HCT116 (cell line): Measurements from ENCODE around the gene RGS10. TPM values are rescaled to one million over a fixed set of nuclear protein-coding genes. Genes with fewer than 3 reads are reported as not detected.

Source experiments
- ATAC-seq: fragments of 200-7000 bp; cut with Tn5 transposase; 2 replicates; pipeline ENCODE4 v1.9.1; 2020; ENCODE audit warnings: mild to moderate bottlenecking, moderate library complexity
- BruUV-seq: library from RNA; stranded (reverse); fragments of 400-500 nt; replicated peaks from 2 replicates; lab custom pipeline; 2021; lab: Mats Ljungman, UMichigan
- CTCF ChIA-PET: fragments of 300-600 bp; sonication (Branson Sonifier 250); formaldehyde crosslinking; loops from one replicate; lab custom pipeline; 2021; ENCODE audit warnings: antibody characterized with exemption; lab: Charles Lee
- POLR2A ChIA-PET: fragments of 300-600, 350-600 bp; sonication (Branson Sonifier 250); formaldehyde crosslinking; loops from one replicate; lab custom pipeline; 2021; ENCODE audit warnings: antibody characterized with exemption; lab: Charles Lee
- RAD21 ChIA-PET, 2 experiments: fragments of 300-600 bp; sonication (Branson Sonifier 250); formaldehyde crosslinking; loops; one replicate each; lab custom pipeline; 2023; ENCODE audit warnings: low total read pairs in 2 of 2; ENCODE audit not compliant: uncharacterized antibody in 2 of 2, unreplicated experiment in 2 of 2, low non-redundant PET in 1 of 2; lab: Charles Lee
- DNase-seq: peaks from one replicate; pipeline ENCODE4 v3.0.0-alpha.2; 2010; ENCODE audit warnings: low read depth, low spot score
- H2AFZ ChIP-seq: fragments of 200-600 bp; shearing (Covaris generic), sonication (generic); 2 replicates; pipeline ENCODE4 v1.6.1; 2017; ENCODE audit warnings: low read depth, mixed run types, mixed read lengths, antibody characterized with exemption, low read length; ENCODE audit not compliant: poor library complexity, severe bottlenecking
- H3K27ac ChIP-seq: 2 replicates; pipeline ENCODE4 v1.5.1; 2012; ENCODE audit warnings: low read depth, low read length
- H3K27me3 ChIP-seq: fragments of 200-600 bp; sonication (generic); 2 replicates; pipeline ENCODE4 v1.6.1; 2016; ENCODE audit warnings: mixed run types, low read length, mixed read lengths; ENCODE audit not compliant: insufficient read depth
- H3K36me3 ChIP-seq, 2 experiments: fragments of 200-500 bp in 1 of 2; fragments of 200-600 bp in 1 of 2; sonication (Bioruptor generic) in 1 of 2; sonication (generic) in 1 of 2; 2 replicates each; pipeline versions ENCODE4 v1.5.1 to v1.6.1; 2014 to 2016; ENCODE audit warnings: low read length in 2 of 2, inconsistent platforms in 1 of 2, mixed read lengths in 1 of 2, mixed run types in 1 of 2; ENCODE audit not compliant: insufficient read depth in 2 of 2, control insufficient read depth in 1 of 2
- H3K4me1 ChIP-seq, 2 experiments: fragments of 200-600 bp in 1 of 2; sonication (generic) in 1 of 2; 2 replicates each; pipeline versions ENCODE4 v1.5.1 to v1.6.1; 2012 to 2017; ENCODE audit warnings: low read length in 2 of 2, inconsistent platforms in 1 of 2, mild to moderate bottlenecking in 1 of 2, mixed read lengths in 1 of 2, mixed run types in 1 of 2, moderate library complexity in 1 of 2; ENCODE audit not compliant: insufficient read depth in 2 of 2, control insufficient read depth in 1 of 2
- H3K4me2 ChIP-seq: fragments of 200-600 bp; sonication (generic); 2 replicates; pipeline ENCODE4 v1.6.1; 2017; ENCODE audit warnings: mixed run types, low read length, mixed read lengths
- H3K4me3 ChIP-seq, 2 experiments: fragments of 200-600 bp in 1 of 2; sonication (generic) in 1 of 2; replicated peaks in 1 of 2; 2 replicates each; pipeline ENCODE4 v1.5.1; 2011 to 2016; ENCODE audit warnings: low read length in 2 of 2, control low read depth in 1 of 2, low read depth in 1 of 2, mild to moderate bottlenecking in 1 of 2, mixed read lengths in 1 of 2, mixed run types in 1 of 2
- H3K79me2 ChIP-seq: fragments of 200-600 bp; sonication (generic); 2 replicates; pipeline ENCODE4 v1.6.1; 2017; ENCODE audit warnings: mild to moderate bottlenecking, mixed run types, low read length, moderate library complexity, mixed read lengths; ENCODE audit not compliant: insufficient read depth
- H3K9ac ChIP-seq: fragments of 200-600 bp; sonication (generic); 2 replicates; pipeline ENCODE4 v1.6.1; 2016; ENCODE audit warnings: low read length, mixed read lengths
- H3K9me2 ChIP-seq: fragments of 200-600 bp; sonication (generic), shearing (Covaris generic); 2 replicates; pipeline ENCODE4 v1.6.1; 2017; ENCODE audit warnings: mixed run types, mild to moderate bottlenecking, moderate library complexity; ENCODE audit not compliant: insufficient read depth
- H3K9me3 ChIP-seq, 2 experiments: fragments of 200-500 bp in 1 of 2; fragments of 200-600 bp in 1 of 2; sonication (Bioruptor generic) in 1 of 2; sonication (generic) in 1 of 2; 2 replicates each; pipeline ENCODE4 v1.6.1; 2014 to 2017; ENCODE audit warnings: low read length in 2 of 2, mixed read lengths in 2 of 2, inconsistent platforms in 1 of 2, low read depth in 1 of 2, mild to moderate bottlenecking in 1 of 2, mixed run types in 1 of 2, moderate library complexity in 1 of 2; ENCODE audit not compliant: control insufficient read depth in 1 of 2, insufficient read depth in 1 of 2
- H4K20me1 ChIP-seq: fragments of 200-600 bp; sonication (generic), shearing (Covaris generic); 2 replicates; pipeline ENCODE4 v1.6.1; 2017; ENCODE audit warnings: mixed run types, mild to moderate bottlenecking, moderate library complexity; ENCODE audit not compliant: insufficient read depth
- CBX3 ChIP-seq: IDR thresholded peaks from 2 replicates; pipeline ENCODE4 v1.6.1; 2012; ENCODE audit warnings: low read depth
- POLR2A ChIP-seq: IDR thresholded peaks from 2 replicates; pipeline ENCODE4 v1.7.0; 2011; ENCODE audit warnings: borderline replicate concordance; ENCODE audit not compliant: insufficient read depth, insufficient read length; ENCODE audit errors: extremely low read depth
- RAD21 ChIP-seq: IDR thresholded peaks from 2 replicates; pipeline ENCODE4 v1.6.1; 2012; ENCODE audit warnings: low read depth, mild to moderate bottlenecking
- SRF ChIP-seq: IDR thresholded peaks from 2 replicates; pipeline ENCODE4 v1.6.1; 2012; ENCODE audit warnings: low read depth
- YY1 ChIP-seq: IDR thresholded peaks from 2 replicates; pipeline ENCODE4 v1.6.1; 2011; ENCODE audit warnings: low read length, low read depth, moderate library complexity, mild to moderate bottlenecking; ENCODE audit not compliant: insufficient replicate concordance; ENCODE audit errors: extremely low read depth
- ZNF274 ChIP-seq: fragments of 200-500 bp; sonication (Bioruptor generic); IDR thresholded peaks from 2 replicates; pipeline ENCODE4 v1.6.1; 2014; ENCODE audit warnings: mild to moderate bottlenecking, low read depth, low read length, inconsistent platforms
- intact Hi-C: fragments of 100-400 bp; cut with micrococcal nuclease; formaldehyde crosslinking; loops from 2 replicates; pipeline ENCODE4 v1.10.0; 2022
- total RNA-seq: library from RNA; stranded (reverse); gene quantifications from one replicate; pipeline ENCODE4 v1.2.1, GENCODE V29; 2021; ENCODE audit not compliant: unreplicated experiment
- TF ChIP-seq, protein P1 (sequence below), 3 experiments: fragments of 200-600 bp in 1 of 3; sonication (generic) in 1 of 3; IDR thresholded peaks in 2 of 3; conservative IDR thresholded peaks in 1 of 3; 2 replicates each; pipeline ENCODE4 v1.5.1; 2012 to 2017; ENCODE audit warnings: low read depth in 2 of 3, low read length in 2 of 3, antibody characterized with exemption in 1 of 3, borderline replicate concordance in 1 of 3, control low read depth in 1 of 3, mild to moderate bottlenecking in 1 of 3, mixed read lengths in 1 of 3, mixed run types in 1 of 3, moderate library complexity in 1 of 3; ENCODE audit not compliant: insufficient read depth in 1 of 3
- TF ChIP-seq, protein P2 (sequence below): IDR thresholded peaks from 2 replicates; pipeline ENCODE4 v1.6.1; 2012
- TF ChIP-seq, protein P3 (sequence below): IDR thresholded peaks from 2 replicates; pipeline ENCODE4 v1.6.1; 2012
- TF ChIP-seq, protein P4 (sequence below): IDR thresholded peaks from 2 replicates; pipeline ENCODE4 v1.6.1; 2011; ENCODE audit warnings: mild to moderate bottlenecking, low read length, moderate library complexity; ENCODE audit not compliant: insufficient replicate concordance; ENCODE audit errors: extremely low read depth

The RGS10 gene
- total RNA-seq, 1 experiment from 2014 or later = 96.7 TPM

DNA sequence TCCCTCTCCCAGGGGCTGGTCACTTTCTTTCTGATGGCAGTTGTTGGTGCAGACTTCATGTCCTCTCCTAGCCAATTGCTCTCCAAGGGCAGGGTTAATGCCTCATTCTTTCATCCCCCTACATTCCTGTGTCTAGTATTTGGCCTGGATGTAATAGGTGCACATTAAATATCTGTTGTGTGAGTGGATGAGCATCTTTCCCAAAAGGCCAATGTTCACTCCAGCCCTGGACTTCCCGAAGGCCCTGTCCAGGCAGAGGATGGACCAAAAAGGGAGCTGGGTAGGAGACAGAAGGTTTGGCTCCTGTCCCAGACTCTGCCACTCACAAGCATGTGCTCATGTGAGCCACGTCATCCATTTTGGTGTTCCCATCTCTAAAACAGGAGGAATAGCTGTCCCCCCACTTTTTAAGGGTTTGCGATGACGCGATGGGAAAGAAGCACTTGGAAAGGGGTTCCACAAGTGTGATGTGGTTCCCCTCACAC is 47.5 kb downstream of the RGS10 start:
- no peak overlapping the region for H3K9ac ChIP-seq
- DNase-seq (no peak), ATAC-seq (no peak)
- H3K4me1 ChIP-seq = no peaks in the 10 kb centered on the region; a peak in 1 of 4 replicates
- H3K36me3 ChIP-seq = no peaks in the 10 kb centered on the region; a peak in 1 of 4 replicates
- BruUV-seq = no TSS peak
- no peak overlapping the region for H2AFZ ChIP-seq
- no peaks in the 10 kb centered on the region for H3K9me3 ChIP-seq
- RAD21 ChIA-PET = no interaction called here
- no peak overlapping the region for H3K4me3 ChIP-seq
- no peaks in the 10 kb centered on the region for H3K9me2 ChIP-seq
- H4K20me1 ChIP-seq = no peaks in the 10 kb centered on the region
- H3K79me2 ChIP-seq = no peaks in the 10 kb centered on the region
- H3K4me2 ChIP-seq = no peak overlapping the region
- CTCF ChIA-PET = interaction anchor here (0.8 kb wide), 1 partner anchor 296 kb away, joined by 4 read pairs; no protein-coding TSS in a partner anchor
- TF ChIP-seq ZNF274 (no peak), SRF (no peak), RAD21 (no peak)
- H3K27ac ChIP-seq = no peak overlapping the region
- no peaks in the 10 kb centered on the region for H3K27me3 ChIP-seq
- intact Hi-C loops = no loop called here
- POLR2A ChIA-PET = no interaction called here

DNA sequence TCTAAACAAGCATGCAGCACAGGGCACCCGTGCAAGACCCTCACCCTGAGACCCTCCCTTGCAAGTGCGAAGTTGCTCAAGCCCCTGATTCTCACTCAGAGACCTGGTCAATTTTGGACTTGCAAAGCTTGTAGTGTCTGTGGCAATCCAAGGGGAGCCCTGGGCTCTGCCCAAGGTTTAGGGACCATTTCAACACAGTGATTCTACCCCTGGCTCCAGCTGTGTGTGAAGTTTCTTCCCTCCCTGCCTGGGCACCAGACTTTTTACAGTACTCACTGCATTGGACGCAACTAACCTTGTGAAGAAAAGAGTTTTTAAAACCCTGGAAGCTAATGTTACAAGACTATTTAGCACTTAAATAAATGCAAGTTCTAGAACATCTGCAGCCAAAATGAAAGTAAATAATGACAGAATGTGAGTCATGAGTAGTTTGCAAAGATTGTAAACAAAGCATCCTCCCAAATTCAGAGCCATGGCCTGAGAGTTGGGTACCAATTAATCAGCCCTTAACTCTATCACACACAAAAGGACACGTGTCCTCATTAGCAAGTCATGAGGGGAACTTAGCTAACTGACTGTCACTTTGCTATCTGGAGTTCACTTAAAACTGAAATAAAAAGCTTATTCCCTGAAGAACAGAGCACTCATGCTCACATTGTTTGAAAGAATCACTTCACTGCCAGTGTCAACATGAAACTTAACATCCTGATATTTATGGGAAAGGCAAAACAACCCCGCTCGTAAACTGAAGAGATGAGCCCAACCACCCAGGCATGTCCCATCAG is 48.1 kb downstream of the RGS10 start:
- no peak overlapping the region for H2AFZ ChIP-seq
- H3K36me3 ChIP-seq = no peaks in the 10 kb centered on the region; a peak in 1 of 4 replicates
- H4K20me1 ChIP-seq = no peaks in the 10 kb centered on the region
- no peak overlapping the region for H3K9ac ChIP-seq
- H3K4me3 ChIP-seq = no peak overlapping the region
- ChIA-PET RAD21 (no interaction called here), CTCF (interaction anchor here (0.8 kb wide), 1 partner anchor 295 kb away, joined by 4 read pairs; no protein-coding TSS in a partner anchor), POLR2A (no interaction called here)
- H3K27me3 ChIP-seq = no peaks in the 10 kb centered on the region
- peaks cover 0 to 6% of the 10 kb centered on the region in 2 experiments; a peak in 2 of 4 replicates for H3K4me1 ChIP-seq
- no TSS peak for BruUV-seq
- intact Hi-C loops = no loop called here
- DNase-seq (no peak), ATAC-seq (no peak)
- H3K27ac ChIP-seq = no peak overlapping the region
- H3K9me3 ChIP-seq = no peaks in the 10 kb centered on the region
- H3K79me2 ChIP-seq = no peaks in the 10 kb centered on the region
- H3K9me2 ChIP-seq = no peaks in the 10 kb centered on the region
- H3K4me2 ChIP-seq = no peak overlapping the region
- TF ChIP-seq, protein P1, sequence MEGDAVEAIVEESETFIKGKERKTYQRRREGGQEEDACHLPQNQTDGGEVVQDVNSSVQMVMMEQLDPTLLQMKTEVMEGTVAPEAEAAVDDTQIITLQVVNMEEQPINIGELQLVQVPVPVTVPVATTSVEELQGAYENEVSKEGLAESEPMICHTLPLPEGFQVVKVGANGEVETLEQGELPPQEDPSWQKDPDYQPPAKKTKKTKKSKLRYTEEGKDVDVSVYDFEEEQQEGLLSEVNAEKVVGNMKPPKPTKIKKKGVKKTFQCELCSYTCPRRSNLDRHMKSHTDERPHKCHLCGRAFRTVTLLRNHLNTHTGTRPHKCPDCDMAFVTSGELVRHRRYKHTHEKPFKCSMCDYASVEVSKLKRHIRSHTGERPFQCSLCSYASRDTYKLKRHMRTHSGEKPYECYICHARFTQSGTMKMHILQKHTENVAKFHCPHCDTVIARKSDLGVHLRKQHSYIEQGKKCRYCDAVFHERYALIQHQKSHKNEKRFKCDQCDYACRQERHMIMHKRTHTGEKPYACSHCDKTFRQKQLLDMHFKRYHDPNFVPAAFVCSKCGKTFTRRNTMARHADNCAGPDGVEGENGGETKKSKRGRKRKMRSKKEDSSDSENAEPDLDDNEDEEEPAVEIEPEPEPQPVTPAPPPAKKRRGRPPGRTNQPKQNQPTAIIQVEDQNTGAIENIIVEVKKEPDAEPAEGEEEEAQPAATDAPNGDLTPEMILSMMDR (IDR thresholded peaks at IDR 0.05 in 2 of 3, conservative IDR thresholded peaks at IDR 0.05 in 1 of 3; ENCODE audit: borderline replicate concordance in 1 of 3, insufficient read depth in 1 of 3, low read depth in 2 of 3, low read length in 2 of 3) = no peak
- TF ChIP-seq, protein P2, sequence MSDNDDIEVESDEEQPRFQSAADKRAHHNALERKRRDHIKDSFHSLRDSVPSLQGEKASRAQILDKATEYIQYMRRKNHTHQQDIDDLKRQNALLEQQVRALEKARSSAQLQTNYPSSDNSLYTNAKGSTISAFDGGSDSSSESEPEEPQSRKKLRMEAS = no peak
- TF ChIP-seq POLR2A (no peak), RAD21 (no peak), CBX3 (no peak), SRF (no peak), YY1 (no peak)
- TF ChIP-seq, protein P3, sequence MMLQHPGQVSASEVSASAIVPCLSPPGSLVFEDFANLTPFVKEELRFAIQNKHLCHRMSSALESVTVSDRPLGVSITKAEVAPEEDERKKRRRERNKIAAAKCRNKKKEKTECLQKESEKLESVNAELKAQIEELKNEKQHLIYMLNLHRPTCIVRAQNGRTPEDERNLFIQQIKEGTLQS = no peak
- TF ChIP-seq, protein P4, sequence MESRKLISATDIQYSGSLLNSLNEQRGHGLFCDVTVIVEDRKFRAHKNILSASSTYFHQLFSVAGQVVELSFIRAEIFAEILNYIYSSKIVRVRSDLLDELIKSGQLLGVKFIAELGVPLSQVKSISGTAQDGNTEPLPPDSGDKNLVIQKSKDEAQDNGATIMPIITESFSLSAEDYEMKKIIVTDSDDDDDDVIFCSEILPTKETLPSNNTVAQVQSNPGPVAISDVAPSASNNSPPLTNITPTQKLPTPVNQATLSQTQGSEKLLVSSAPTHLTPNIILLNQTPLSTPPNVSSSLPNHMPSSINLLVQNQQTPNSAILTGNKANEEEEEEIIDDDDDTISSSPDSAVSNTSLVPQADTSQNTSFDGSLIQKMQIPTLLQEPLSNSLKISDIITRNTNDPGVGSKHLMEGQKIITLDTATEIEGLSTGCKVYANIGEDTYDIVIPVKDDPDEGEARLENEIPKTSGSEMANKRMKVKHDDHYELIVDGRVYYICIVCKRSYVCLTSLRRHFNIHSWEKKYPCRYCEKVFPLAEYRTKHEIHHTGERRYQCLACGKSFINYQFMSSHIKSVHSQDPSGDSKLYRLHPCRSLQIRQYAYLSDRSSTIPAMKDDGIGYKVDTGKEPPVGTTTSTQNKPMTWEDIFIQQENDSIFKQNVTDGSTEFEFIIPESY = no peak
